Measurements from ENCODE around the gene GASK1A.
"Not testable (repeated sequence)": the region's sequence is repeated elsewhere in the genome, so short reads cannot be mapped to it uniquely, and the experiment has no call there.

GASK1A gene

DNA sequence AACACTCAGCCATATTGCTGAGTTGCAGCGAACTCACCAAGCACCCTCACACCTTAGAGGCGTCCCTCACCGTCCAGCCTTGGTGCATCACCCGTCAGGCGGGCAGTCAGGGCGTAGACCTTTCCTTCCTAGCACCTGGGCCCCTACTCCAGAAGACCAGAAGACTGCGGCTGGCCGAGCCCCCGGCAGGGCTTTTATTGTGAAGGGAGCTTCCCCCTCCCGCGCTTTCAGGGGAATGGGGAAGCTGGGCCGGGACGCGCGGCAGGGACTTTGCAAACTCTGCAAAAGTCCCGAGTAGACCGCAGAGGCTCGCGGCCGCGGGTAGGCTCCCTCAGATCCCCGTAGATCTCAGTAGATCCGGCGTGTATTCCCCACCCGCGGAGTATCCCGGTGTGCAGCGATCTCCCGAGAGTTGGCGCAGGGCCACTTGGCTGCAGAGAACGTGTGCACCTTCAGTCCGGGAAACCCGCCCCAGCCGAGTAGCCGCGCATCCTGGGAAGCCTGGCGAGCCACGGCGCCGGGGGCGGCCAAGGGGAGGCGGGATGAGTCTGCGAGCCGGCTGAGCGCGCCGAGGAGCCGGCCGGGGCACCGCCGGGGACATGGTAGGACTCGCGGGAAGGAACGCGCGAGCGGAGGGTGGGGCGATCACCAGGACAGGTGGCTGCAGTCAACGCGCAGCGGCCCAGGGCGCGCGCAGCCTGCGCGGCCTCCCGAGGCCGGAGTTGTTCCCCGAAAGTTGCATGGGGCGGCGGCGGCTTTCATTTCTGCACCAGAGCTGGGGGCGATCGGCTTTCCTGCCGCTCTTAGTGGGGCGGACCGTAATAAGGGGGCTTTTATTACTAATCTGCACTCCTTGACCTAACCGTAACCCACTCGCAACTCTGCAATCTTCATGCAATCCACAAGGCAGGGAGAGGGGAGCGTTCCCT, at the start of gene GASK1A:
Gene GASK1A, plus strand, starts transcription at position 268 of the 929 bp plus-strand sequence. Its CDS starts 332 bp downstream, at position 600.
- no peak for DNase-seq (ENCODE audit: low read depth)

- no peak for DNase-seq (ENCODE audit: low read depth)
These were observed 45.0 kb upstream of the GASK1A start for GRCh38 chr3:42934111-42934510.

GRCh38 chr3:42934910-42935309, 44.2 kb upstream of the GASK1A start:
- DNase-seq (ENCODE audit: low read depth), result no peak

- DNase-seq (ENCODE audit: low read depth), result no peak
These were observed 43.6 kb upstream of the GASK1A start for GRCh38 chr3:42935472-42935871.

DNA sequence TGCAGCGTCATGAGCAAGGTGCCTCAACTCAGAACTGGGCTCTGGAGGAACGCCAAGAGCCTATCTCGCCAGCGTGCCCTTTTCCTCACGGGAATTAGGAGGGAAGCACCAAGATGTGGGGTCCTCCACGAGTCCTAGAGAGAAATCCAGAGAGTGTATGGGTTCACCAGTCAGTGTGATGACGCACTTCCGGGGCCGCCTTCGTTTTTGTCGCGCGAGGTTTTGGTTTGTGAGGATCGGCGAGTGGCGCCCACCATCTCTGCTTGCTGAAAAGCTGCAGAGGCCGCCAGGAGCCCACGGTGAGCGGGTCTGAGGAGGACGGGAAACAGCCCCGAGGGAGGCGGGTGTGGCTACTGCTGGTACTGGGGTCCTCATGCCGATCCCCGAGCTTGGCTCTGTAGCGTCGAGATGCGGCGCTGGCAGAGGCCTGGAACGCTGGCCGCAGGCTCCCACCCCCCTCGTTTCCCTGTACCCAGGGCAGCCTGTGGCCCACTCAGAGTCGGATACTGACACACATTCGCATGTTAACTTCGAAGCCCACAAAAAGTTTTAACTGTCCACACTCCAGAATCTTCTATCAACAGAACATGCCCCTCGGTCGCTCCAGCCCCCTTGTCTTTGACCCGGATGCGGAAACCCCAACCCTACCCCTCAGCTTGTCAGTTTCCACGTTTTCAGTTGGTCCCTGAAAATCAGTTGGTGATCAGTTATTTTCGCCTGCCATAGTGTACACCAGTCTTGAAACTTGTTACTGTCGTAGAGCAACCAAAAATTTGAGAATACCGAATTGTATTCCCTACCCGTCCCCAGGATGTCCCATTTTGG, 42.7 kb upstream of the GASK1A start:
- DNase-seq (ENCODE audit: low read depth), result no peak

DNA sequence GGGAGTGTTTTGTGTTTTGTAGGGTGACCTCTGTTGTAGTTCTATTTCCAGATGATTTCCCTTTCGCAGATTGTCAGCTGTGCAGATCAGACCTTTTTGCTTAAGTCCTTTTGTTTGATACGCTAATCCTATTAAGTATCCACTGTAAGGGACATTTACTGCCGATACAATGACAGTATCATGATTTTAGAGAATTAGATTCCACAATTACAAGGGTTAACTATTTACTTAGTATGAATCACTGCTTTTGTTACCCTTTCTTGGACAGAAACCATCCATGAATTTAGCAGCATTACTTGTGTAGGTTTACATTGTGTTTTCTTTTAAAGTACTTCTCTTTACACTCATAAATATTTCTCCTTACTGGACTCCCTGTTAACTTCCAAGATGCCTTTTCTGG, 41.8 kb upstream of the GASK1A start:
- no peak for DNase-seq (ENCODE audit: low read depth)

GRCh38 chr3:42942693-42943092, 36.4 kb upstream of the GASK1A start:
- DNase-seq (ENCODE audit: low read depth), result no peak

DNA sequence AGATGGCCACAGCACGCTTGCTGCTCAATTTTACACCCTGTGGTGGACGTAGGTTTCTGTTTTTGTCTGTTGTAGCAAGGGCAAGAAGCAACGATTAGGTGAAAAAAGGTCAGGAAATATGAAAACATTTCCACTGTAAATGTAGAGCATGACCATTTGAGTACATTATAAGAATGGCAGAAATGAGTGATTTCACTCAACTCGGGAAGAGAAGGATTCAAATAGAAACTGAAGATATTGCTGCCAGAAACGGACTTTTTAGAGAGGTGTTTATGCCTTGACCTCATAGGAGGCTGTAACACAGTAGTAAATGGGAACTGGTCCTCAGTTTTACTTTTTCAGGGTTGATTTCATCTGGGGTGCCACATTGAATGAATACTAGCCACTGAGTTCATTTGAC, 33.1 kb upstream of the GASK1A start:
- DNase-seq (ENCODE audit: low read depth), result no peak

DNA sequence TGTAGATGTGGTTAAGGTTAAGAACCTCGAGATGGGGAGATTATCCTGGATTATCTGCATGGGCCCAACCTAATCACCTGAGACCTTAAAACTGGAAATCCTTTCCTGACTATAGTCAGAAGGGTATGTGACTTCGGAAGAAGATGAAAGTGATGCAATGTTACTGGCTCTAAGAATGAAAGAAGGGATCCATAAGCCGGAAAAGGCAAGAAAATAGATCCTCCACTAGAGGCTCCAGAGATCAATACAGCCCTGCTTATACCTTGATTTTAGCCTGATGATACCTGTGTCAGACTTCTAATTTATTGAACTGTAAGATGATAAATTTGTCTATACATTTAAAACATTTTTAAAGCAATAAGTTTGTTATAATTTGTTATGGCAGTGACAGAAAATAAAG, 21.5 kb upstream of the GASK1A start:
- DNase-seq (ENCODE audit: low read depth), result no peak

- no peak for DNase-seq (ENCODE audit: low read depth)
These were observed 18.8 kb upstream of the GASK1A start for GRCh38 chr3:42960282-42960681.

DNA sequence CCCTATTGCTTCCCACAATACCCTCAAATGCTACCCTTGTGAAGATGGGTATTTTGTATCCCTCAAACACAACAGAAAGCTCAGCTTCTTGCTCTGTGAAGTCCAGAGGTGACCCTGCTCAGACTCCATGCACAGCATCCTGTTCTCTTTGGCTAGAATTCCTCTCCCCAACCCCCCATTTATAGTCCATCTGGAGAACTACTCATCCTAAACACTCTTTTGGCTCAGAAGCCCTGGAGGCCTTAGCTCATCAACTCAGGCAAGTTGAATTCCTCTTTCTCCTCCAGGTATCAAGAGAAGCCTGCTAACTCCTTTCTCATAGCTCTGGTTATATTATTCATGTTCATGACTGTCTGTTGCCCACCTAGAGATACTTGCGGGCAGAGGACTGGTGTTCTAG, 18.3 kb upstream of the GASK1A start:
- no peak for DNase-seq (ENCODE audit: low read depth)

GRCh38 chr3:42961633-42962032, 17.5 kb upstream of the GASK1A start:
- DNase-seq (ENCODE audit: low read depth), result no peak

GRCh38 chr3:42963269-42963668, 15.8 kb upstream of the GASK1A start:
- DNase-seq (ENCODE audit: low read depth), result no peak

GRCh38 chr3:42964266-42964665, 14.8 kb upstream of the GASK1A start:
- no peak for DNase-seq (ENCODE audit: low read depth)

DNA sequence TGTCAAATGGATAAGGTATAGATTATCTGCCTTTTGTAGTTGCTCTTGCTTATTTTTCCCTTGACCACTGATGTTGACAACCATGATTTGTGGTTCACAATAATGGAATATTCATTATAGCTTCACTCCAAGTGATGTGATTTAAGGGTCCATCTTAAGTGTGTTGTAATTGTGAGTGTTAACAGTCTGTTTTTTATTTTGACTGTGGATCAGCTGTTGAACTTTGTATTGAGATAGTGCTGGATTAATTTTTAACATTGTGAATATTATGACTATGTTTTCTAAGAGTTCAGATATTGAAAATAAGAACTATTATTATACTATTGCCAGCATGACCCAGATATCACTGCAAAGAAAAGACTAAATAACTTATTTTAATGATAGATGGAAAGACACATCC, 8.6 kb upstream of the GASK1A start:
- no peak for DNase-seq (ENCODE audit: low read depth)

DNA sequence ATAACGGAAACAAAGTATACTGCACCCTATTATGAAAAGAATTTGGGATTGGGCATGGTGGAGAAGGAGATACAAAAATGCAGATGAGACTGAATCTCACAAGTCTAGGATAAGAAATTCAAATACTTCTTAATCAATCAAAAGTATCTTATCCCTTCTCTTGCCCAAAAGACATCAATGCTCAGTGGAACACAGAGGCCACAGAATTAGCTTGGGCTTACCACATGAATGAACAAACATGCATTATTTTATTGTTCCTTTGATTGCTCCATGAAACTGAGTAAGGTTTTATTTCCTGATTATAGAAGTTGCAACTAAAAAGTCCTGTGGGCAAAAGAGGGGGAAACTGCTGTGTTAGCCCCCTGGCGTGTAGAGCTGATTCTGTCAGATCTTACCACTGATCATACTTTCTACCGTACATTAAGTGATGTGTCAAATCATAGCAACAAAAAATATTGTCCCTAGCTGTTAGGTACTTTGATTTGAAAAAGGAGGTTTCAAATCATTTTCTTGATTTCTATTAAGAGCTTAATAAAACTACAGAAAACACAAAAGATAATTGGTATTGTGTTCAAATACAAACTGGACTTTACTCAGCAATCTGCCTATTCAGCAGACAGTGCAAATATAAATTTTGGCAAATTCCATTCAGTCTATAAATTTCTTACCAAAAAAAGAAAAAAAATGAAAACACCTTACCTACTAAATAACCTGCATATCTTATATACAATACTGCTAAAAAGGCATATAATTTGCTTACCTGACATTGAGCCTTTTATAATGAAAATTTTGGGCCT, 7.9 kb upstream of the GASK1A start:
- DNase-seq (ENCODE audit: low read depth), result no peak

DNA sequence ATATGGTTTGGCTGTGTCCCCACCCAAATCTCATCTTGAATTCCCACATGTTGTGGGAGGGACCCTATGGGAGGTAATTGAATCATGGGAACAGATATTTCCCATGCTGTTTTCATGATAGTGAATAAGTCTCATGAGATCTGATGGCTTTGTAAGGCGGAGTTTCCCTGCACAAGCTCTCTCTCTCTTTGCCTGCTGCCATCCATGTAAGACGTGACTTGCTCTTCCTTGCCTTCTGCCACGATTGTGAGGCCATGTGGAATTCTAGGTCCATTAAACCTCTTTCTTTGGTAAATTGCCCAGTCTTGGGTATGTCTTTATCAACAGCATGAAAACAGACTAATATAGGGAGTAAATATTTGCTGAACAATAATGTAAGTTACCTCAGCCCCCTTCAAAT, 4.2 kb upstream of the GASK1A start:
- not testable (repeated sequence) for DNase-seq (ENCODE audit: low read depth)

GRCh38 chr3:42975456-42975855, 3.7 kb upstream of the GASK1A start:
- no peak for DNase-seq (ENCODE audit: low read depth)

DNA sequence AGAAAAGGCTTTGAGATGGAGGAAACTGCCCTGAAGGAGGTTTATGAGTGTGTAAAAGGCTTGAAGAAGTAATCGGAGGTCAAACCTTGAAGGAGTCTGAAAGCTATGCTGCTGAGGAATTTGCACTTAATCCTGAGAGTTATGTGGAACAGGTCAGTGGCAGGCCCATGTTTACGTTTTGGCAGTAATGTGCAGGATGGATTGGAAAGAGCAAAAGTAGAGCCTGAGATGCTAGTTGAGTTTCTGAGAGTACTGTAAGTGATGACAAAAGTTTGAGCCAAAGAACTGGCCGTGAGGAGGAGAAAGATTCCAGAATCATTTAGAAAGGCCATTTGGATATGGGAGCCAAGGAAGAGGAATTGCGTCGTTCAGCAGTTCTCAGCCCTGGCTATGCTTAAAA, 3.2 kb upstream of the GASK1A start:
- DNase-seq (ENCODE audit: low read depth), result no peak

GRCh38 chr3:42980209-42980608, 1.1 kb downstream of the GASK1A start:
- no peak for DNase-seq (ENCODE audit: low read depth)

GRCh38 chr3:42980909-42981308, 1.8 kb downstream of the GASK1A start:
- no peak for DNase-seq (ENCODE audit: low read depth)

Measured in stimulated activated CD8-positive, alpha-beta memory T cell treated with anti-CD3 and anti-CD28 coated beads, Interleukin-15, amount 100 ng/mL, for 1 hour (primary cell).